Activated T-cell treated with anti-CD3 and anti-CD28 coated beads for 48 hours (primary cell): ENCODE data around the gene SLC25A43.
A peak's percentile ranks its signal among the peaks of the same experiment; 100 is the strongest.
"Not testable (repeated sequence)": the region's sequence is repeated elsewhere in the genome, so short reads cannot be mapped to it uniquely, and the experiment has no call there.

ENCODE experiments used
- DNase-seq: peaks from one replicate; pipeline ENCODE4 v3.0.0-alpha.2; 2020; ENCODE audit warnings: low read depth

The SLC25A43 gene

DNA sequence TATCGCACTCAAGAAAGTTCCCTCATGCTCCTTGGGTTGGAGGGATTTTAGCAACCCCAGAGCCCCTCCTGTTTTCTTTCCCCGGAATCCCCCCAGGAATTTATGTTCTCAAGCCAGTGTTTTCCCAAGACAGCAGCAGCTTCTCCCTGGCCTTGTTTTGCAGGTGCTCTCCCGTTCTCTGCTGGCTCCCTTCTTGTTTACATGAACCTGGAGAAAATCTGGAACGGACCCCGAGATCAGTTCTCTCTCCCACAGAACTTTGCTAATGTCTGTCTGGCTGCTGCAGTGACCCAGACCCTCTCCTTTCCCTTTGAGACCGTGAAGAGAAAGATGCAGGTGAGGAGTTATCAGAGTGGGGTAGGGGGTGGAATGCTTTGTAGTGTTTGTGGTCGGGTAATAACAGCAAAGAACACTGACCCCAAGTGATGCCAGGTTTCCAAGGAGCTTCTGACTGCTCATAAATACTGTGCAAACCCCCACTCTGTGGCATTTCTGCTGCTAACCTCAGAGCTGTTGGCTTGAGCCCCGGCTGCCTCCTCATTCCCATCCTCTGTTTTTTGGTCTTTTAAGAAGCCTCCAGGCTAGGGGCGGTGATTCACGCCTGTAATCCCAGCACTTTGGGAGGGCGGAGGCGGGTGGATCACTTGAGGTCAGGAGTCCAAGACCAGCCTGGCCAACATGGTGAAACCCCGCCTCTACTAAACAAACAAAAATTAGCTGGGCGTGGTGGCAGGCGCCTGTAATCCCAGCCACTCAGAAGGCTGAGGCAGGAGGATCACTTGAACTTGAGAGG, 11.1 kb downstream of the SLC25A43 start:
- DNase-seq, result no peak

DNA sequence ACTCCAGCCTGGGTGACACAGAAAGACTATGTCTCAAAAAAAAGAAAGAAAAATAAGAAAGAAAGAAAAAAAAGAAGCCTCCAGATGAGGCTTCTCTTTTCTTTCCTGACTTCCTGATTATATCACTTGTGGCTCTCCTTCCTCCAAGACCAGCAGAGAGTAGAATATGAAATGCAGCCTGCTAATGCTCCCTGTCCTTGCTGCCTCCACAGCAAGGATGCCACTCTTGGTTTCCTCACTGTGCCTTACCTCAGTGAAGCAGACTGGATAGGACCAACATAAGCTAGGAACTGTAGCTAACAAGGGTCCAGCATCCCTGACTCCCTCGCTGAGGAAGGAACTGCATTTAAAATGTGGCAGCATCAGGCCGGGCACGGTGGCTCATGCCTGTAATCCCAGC, 11.7 kb downstream of the SLC25A43 start:
- no peak for DNase-seq

DNA sequence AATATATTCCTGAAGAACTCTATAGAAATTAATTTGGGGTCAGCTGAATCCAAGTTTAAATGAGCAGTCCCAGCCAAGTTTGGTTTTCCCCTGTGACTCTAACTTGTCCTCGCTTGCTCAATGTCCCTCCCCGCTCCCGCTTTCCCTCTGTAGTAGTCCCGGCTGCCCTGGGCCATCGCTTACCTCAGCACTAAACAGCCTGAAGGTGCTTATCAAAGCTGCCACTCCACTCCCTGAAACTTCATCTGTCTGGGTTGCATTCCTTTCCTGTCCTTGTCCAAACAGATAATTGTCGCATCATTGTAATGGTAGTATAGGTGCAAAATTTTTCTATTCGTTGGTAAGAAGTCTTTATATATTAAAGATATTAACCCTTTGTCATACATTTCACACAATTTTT, 12.8 kb downstream of the SLC25A43 start:
- DNase-seq, result no peak

DNA sequence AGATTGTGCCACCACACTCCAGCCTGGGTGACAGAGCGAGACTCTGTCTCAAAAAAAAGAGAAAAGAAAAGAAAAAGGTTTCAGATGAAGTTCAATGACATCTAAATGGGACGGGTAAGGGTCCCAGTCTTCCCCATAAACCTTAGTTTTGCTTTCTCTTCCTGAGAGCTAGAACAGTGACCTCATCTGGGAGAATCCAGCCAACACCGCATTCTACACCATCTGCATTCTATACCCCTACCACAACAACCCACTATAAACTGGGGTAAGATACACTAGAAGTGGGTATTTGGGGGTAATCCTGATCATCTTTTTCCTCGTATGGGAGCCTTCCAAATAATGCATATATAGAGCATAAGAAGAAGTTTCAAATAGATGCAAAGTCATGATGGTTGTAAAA, 18.2 kb downstream of the SLC25A43 start:
- DNase-seq, result no peak

DNA sequence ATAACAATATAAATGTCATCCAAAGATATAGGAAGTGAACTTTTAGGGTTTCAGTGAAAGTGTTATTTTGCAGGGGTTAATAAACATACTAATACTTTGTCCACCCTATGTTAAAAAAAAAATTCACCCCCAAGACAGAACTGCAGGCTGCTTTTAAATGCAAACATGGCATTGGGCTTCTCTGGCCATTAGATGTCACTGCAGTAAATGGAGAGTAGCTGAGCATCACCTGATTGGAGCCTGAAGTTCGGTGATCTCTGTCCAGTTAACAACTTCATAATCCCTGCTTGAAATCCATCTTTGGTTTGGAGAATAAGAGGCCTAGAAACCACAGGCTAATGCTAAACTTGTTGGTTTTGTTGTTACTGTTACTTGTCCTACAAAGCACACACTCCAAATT, 18.7 kb downstream of the SLC25A43 start:
- no peak for DNase-seq

DNA sequence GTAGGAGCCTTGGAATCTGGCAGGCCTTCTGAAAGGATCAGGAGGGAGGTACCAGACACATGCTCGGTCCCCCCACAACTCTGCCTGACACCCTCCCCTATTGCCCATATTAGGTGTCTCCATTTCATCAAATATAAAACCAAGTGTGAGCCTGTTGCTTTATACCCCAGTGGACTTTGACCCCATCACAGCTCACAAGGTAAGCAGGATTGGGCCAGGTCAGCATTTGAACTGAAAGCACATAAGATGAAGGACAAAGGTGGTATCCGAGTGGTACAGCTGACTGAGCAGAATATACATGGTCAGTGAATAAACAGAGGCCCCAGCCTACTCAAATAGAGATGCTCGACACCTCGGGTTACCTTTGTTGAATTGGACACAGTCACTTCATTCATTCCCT, 20.0 kb downstream of the SLC25A43 start:
- DNase-seq, result no peak

DNA sequence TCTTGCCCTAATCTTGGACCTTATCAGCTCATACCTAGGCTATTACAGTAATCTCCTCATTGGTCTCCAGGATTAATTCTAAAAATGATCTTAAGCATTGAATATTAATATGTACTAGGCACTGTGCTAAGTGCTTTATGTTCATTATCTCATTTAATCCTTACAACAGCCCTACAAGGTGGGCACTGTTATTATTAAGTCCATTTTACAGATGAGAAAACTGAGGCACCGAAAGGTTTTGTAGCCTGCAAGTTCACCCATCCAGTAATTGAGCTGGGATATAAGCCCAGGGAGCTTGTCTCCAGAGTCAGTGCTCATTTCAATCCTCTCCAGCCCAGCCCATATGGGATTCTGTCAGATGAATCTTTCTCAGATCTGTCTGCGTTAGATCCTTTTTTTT, 20.8 kb downstream of the SLC25A43 start:
- DNase-seq, result no peak

DNA sequence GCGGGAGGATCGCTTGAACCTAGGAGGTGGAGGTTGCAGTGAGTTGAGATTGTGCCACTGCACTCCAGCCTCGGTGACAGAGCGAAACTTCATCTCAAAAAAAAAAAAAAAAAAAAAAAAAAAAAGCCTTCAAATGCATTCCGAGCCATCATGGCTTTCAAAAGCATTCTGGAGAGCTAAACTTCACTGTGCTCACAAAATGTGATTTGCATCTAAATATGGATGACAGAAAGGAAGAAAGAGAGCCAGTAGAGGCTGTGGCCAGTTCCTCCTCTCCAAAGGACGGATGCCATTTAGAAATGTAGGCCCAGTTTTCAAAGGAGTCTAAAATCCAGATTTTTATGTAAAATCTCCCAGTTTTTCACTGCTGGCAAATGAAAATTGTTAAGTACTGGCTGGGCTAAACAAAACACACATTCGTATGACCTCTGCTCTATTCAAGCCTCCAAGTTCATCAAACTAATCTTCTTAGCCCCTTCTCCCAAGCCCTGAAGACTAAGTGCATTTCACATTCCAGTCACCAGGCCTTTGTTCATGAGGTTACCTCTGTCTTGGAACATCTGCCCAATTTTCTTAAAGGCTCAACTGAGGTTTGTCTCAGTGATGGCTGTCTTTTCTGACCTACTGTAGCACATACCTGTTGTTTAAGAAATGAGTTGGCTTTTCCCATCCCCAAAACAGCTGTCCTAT, 22.0 kb downstream of the SLC25A43 start:
- no peak for DNase-seq

DNA sequence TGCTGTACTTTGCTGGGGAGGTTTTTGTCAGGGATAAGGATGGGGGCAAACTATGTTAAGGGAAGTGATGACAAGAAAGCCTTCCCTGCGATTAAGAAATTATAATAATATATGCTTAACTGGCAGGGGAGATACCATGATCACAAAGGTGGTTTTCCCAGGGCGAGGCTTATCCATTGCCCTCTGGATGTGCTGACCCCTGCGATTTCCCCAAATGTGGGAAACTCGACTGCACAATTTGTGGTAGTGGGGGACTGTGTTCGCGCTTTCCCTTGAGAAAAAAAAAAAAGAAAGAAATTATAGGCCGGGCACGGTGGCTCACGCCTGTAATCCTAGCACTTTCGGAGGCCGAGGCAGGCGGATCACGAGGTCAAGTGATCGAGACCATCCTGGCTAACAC, 24.5 kb downstream of the SLC25A43 start:
- no peak for DNase-seq

DNA sequence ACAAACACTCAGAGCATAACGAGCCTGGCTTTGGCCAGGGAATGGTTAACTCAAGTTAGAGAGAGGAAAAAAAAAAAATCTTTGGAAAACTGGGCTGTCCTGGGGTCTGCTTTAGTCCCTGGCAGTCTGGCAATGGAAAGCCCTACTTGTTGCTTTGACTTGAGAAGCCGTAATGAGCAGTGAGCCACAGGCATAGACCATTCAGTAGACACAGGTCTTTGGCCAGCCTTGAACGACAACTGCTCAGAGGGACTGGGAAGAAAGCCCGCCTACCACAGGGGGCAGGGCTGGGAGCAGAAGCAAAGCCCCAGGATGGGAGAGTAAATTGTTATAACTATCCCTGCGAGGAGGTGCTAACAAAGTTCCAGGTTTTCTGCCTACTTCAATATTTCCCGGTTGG, 25.9 kb downstream of the SLC25A43 start:
- DNase-seq, result no peak

DNA sequence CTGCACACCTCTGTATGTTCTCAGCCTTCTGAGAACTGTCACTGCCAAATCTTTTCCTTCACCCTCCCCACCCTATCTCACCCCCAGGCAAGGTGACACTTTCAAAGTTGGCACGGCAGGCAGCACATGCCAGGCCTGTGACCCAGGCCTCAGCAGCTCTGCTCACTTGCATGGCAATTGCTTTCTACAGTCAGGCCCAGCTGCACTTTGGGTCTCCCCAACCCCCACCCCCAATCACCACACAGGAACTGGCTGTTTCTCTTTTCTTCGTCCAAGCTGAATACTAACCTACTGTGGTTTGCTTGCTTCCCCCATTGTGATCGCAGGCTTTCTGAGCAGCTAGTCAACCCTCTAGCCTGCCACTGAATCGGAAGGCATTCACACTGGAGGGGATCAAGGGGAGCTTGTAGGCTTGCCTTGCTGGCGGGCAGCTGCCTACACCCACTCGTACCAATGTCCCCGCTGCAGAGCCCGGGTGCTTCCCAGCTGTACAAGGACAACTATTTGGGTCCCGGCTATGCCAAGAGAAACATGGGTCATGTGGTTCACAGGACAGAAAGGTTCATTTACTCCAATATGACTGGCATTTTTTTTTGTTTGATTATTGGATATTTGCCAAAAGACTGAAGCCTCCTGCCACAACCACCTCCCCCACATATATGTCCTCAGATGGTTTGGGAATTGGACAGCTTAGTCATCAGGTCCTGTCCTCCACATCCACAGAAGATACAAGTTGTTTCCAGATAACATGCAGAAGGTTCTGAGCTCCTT, 28.1 kb downstream of the SLC25A43 start:
- no peak for DNase-seq

DNA sequence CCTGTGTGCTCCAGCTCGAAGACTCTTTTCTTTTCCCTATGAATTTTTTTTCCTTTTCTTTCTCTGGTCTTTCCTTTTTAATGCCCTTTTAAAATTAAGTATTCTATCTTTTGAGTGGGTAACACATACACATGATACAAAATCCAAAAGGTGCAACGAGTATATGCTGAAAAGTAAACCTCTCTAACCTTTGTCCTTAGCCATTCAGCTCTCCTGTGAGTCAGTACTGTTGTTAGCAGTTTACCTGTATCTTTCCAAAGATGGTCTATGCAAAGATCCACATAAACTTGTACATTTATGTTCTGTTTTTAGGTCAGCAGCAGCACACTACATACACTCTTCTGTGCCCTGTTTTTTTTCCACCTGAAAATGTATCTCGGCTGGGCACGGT, 28.7 kb downstream of the SLC25A43 start:
- no peak for DNase-seq

DNA sequence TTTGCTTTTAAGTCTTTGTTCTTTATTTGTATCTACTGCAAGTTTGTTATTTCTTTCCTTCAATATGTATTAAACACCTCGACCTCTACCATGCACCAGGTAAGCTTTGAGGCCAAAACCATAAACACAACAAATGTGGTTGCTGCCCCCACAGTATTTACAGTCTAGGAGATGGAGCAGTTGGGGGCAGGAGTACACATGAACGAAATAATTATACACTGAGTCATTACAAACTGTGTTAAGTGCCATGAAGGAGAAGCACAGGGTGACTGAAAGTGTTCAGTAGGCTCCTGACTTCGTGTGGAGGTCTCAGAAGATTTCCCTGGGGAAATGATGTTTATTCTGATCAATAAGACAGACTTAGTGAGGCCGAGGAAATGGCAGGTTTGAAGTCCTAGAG, 30.3 kb downstream of the SLC25A43 start:
- no peak for DNase-seq

DNA sequence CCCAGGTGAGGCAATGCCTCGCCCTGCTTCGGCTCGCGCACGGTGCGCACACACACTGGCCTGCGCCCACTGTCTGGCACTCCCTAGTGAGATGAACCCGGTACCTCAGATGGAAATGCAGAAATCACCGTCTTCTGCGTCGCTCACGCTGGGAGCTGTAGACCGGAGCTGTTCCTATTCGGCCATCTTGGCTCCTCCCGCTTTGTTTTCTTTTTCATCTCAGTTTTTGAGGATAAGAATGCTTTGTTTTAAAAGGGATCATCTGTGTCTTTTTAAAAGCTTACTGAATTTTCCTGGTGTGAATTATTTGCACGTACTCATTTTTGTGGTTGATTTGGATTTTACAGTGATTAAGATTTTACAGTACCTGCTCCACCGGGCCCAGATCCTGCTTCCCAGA, 42.2 kb downstream of the SLC25A43 start:
- DNase-seq, result not testable (repeated sequence)

DNA sequence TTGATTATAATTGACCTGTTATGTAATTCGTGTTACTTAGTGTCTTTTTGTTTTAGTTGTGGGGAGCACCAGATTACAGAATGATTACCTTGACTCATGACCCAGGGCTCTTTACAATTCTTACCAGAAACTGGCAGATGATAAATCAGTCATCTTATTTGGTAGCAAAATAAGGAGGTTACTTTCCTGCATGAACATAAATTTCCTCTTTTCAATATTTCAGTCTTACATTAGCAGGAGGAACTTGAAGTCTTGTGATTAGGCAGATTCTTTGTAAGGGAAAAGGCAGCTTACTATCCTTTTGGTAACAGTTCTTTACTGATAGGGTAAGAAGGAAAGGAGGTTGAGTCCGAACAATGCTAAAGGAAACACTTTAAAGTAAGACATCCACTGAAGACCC, 43.1 kb downstream of the SLC25A43 start:
- no peak for DNase-seq

DNA sequence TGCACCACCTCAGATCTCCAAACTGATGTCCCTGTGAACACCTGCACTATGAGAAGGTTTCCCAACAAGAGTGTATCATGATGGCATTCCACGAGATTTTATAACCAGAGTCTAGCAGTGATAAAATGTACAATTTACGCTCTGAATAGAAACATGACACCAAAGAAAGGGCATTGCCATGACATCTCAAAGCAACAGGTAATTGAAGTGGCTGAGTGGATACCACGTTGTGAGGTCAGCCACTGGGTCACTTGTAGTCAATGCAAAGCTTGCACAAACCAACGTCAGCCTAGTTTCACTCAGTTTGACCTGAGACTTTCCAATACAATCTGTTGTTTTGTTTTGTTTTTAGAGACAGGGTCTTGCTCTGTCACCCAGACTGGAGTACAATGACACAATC, 54.1 kb downstream of the SLC25A43 start:
- no peak for DNase-seq

DNA sequence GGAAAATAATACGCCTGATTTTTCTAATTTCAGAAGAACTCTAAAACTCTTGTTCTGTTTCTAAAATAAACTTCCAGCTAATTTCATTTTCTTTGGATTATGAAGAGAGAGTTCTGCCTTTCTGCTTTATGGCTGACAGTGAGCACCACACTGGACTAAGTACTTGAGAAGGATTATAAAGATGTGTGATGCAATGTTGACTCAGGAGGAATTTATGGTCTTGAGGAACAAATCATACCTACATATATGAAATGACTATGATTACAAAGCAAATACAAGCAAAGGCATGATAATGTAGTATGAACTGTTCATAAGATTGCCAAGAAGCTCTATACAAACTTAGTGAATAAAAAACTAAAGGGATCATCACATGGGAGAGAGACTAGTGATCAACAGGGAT, 56.1 kb downstream of the SLC25A43 start:
- DNase-seq, result no peak

DNA sequence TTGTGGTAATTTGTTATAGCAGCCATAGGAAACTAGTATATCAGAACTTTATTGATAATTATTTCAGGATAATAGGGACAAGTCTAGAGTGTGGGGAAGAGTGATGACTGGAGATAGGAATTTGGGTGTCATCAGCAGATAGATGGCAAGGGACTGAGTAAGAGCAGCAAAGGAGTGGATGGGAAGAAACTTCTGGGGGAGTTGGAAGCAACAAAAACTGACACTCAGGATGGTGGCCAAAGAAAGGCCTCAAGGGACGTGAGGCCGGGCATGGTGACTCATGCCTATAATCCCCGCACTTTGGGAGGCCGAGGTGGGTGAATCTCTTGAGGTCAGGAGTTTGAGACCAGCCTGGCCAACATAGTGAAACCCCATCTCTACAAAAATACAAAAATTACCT, 60.0 kb downstream of the SLC25A43 start:
- DNase-seq, result no peak

DNA sequence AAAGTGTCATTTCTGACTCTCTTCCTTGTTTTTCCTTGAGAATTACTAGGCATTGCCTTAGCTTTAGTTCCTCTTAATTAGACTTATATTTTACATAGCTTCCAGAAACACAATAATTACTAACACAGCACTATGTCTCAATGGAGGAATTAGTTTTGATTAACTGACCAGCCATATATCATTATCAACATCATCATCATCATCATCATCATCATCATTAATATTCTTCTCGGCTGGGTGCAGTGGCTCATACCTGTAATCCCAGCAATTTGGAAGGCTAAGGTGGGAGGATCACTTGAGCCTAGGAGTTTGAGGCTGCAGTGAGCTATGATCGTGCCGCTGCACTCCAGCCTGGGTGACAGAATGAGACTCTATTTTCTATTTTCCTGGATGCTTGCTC, 66.4 kb downstream of the SLC25A43 start:
- no peak for DNase-seq

DNA sequence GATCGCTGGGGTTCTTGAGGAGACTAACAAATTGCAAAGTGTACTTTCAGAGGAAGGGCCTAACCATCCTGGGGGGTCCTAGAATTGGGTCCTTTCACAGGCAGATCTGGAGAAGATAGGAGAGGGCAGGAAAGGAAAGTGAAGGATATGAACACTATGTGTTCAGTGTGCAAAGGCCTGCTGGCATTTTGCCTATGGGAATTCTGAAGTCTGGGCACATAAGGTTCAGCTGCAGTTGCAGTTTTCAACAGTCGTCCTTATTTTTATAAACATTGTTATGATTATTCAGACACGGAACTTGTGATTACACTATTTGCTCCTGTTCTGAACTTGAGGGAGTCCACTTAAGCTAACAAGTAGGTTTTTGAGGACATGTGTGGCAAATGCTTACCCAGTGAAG, 67.8 kb downstream of the SLC25A43 start:
- DNase-seq, result no peak

DNA sequence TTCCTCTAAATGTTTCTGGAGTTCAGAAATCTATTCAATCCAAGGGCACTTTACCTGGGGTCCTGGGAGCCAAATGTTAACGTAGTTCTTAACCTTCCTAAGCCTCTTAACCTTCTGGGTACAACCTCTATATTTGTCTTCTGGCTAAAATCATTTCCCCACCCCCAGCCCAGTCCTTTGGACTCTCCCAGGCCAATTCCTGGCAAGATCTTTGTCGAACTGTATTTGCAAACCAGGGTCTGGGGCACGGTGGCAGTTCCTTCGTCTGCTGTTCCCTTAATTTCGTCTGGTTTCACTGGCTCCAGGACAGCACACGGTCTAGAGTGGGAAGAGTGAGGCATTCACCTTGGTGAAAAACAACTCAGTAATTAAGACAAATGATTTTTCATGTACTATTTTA, 68.3 kb downstream of the SLC25A43 start:
- DNase-seq, result no peak

DNA sequence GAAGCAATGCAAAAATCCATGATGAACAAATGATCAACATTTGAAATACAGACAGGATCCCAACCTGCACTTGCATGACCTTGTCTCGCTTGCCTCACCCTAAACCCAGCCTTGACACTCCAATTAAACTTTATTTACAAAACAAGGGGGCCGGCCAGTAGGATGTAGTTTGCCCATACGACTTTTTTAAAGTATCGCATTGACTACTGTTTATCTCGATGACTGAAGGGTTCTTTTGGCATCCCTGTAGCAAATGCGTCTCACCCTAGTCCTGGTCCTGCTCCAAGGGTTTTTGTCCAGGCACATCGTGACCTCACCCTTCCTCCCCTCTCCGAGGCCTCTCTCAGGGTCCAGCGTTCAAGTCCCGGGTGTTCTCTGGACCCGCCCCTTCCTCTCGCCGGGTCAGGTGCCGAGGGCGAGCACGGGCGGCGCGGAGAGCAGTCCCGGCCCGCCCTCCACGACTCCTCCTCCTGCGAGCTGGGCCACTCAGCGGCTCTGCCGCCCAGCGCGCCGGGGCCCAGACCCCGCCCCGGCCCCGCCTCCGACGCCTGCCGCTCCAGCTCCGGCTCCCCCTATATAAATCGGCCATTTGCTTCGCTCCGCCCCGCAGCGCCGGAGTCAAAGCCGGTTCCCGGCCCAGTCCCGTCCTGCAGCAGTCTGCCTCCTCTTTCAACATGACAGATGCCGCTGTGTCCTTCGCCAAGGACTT, 68.9 kb downstream of the SLC25A43 start, which contains the start of gene SLC25A5:
TSS of gene SLC25A5 (plus strand) at position 603 of the 709 bp plus-strand sequence. CDS start at position 675, 72 bp downstream.
- DNase-seq, result peak; percentile 81
